Thyroid gland (tissue), 4 donors: ENCODE data around the gene SASH1.

Source experiments
- CTCF ChIP-seq, 6 experiments: fragments of 200-600 bp in 3 of 6; fragments of 450-650 bp in 3 of 6; sonication (generic) in 3 of 6; IDR thresholded peaks; one replicate each; pipeline ENCODE4 v1.5.1; 2016 to 2019; ENCODE audit warnings: antibody characterized with exemption in 6 of 6, mild to moderate bottlenecking in 2 of 6, inconsistent platforms in 1 of 6, moderate library complexity in 1 of 6
- POLR2A ChIP-seq, 2 donors: fragments of 450-650 bp; IDR thresholded peaks; one replicate each; pipeline ENCODE4 v1.6.1; 2017; ENCODE audit warnings: antibody characterized with exemption in 2 of 2, mild to moderate bottlenecking in 2 of 2, moderate library complexity in 1 of 2

- TF ChIP-seq CTCF (IDR thresholded peaks at IDR 0.05), result no peak
- no peak for TF ChIP-seq POLR2A (IDR thresholded peaks at IDR 0.05)
Observed at GRCh38 chr6:148534871-148535270, 192.2 kb downstream of the SASH1 start.
